ENCODE results near the gene BRCA2. TPM values are rescaled to one million over a fixed set of nuclear protein-coding genes. Genes with fewer than 3 reads are reported as not detected.

The BRCA2 gene
- total RNA-seq, 2 experiments from 2014 or later, result 24.9 to 27.2 TPM

DNA sequence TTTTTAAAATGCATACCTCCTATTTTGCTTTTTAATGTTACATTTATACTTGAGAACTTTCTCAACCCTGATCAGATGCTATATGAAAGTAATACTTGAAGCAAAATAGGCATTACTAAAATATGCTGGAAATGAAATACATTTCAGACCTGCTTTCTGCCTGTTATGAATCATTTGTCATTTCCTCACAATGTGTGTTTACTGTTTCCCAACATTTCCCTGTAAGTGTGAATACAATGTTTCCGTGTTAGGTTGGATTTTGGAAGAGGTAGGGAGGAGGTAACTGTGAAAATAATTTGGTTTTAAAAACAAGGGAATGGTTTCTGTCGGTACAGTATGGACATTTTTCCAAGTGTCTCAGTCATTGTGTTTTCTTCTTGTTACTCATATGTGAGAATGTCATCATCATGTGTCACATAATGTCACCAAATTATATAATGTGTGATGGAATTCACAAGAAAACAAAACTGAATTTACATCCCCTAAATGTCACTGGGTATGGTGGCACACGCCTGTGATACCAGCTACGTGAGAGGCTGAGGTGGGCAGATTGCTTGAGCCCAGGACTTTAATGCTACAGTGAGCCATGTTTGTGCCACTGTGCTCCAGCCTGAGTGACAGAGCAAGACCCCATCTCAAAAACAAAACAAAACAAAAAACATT, 43.2 kb upstream of the BRCA2 start:
- TF ChIP-seq, protein P1, sequence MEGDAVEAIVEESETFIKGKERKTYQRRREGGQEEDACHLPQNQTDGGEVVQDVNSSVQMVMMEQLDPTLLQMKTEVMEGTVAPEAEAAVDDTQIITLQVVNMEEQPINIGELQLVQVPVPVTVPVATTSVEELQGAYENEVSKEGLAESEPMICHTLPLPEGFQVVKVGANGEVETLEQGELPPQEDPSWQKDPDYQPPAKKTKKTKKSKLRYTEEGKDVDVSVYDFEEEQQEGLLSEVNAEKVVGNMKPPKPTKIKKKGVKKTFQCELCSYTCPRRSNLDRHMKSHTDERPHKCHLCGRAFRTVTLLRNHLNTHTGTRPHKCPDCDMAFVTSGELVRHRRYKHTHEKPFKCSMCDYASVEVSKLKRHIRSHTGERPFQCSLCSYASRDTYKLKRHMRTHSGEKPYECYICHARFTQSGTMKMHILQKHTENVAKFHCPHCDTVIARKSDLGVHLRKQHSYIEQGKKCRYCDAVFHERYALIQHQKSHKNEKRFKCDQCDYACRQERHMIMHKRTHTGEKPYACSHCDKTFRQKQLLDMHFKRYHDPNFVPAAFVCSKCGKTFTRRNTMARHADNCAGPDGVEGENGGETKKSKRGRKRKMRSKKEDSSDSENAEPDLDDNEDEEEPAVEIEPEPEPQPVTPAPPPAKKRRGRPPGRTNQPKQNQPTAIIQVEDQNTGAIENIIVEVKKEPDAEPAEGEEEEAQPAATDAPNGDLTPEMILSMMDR (IDR thresholded peaks at IDR 0.05), result no peak

DNA sequence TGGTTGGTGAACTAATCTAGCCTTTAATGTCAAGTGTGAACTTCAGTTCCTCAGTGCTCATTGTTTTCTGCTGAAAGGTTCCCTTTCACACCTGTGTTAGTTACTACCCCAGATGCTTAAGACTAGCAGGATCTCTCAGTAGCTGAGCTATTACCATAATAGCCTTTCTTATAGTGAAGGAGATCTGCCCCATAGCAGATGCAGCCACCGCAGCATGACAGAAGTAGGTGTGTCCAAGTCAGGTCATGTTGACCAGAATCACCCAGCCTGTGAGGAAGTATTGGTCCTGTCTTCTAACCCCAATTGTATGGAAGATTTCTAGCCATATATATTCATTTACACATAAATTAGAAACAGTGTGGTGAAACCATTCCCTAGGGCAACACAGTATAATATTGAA, 37.5 kb upstream of the BRCA2 start:
- Mint-ChIP-seq H3K27me3 (peaks cover 2% of the 10 kb centered on the region), H3K27ac (no peak overlapping the region), H3K4me1 (ENCODE audit: low read depth) (peaks cover 2% of the 10 kb centered on the region), H3K4me3 (no peak overlapping the region), H3K9me3 (no peaks in the 10 kb centered on the region), H3K36me3 (ENCODE audit: low read depth) (no peaks in the 10 kb centered on the region)
- POLR2A ChIA-PET, result interaction anchor here (1.1 kb wide), 1 partner anchor 37 kb away, joined by 4 read pairs; the partner anchor contains the start of genes BRCA2 and ZAR1L
- TF ChIP-seq, protein P1 (IDR thresholded peaks at IDR 0.05), result no peak
- intact Hi-C loops (cut with micrococcal nuclease), result no loop called here
- DNase-seq (no peak), ATAC-seq (no peak)
- CTCF ChIA-PET, result interaction anchor here (2.3 kb wide), 1 partner anchor 10 kb away, joined by 11 read pairs; no protein-coding TSS in a partner anchor

More for the DNA sequence above, 43.2 kb upstream of the BRCA2 start:
- no peak overlapping the region for H3K4me3 Mint-ChIP-seq
- ChIA-PET CTCF (interaction anchor here (1.6 kb wide), 1 partner anchor 24 kb away, joined by 3 read pairs; no protein-coding TSS in a partner anchor), POLR2A (no interaction called here)
- DNase-seq (peak; percentile 5), ATAC-seq (peak; percentile 51)
- peaks cover 5% of the 10 kb centered on the region for H3K4me1 Mint-ChIP-seq (ENCODE audit: low read depth)
- H3K27ac Mint-ChIP-seq, result no peak overlapping the region
- no peaks in the 10 kb centered on the region for H3K36me3 Mint-ChIP-seq (ENCODE audit: low read depth)
- H3K9me3 Mint-ChIP-seq, result no peaks in the 10 kb centered on the region
- H3K27me3 Mint-ChIP-seq, result no peaks in the 10 kb centered on the region
- intact Hi-C loops (cut with micrococcal nuclease), result no loop called here

DNA sequence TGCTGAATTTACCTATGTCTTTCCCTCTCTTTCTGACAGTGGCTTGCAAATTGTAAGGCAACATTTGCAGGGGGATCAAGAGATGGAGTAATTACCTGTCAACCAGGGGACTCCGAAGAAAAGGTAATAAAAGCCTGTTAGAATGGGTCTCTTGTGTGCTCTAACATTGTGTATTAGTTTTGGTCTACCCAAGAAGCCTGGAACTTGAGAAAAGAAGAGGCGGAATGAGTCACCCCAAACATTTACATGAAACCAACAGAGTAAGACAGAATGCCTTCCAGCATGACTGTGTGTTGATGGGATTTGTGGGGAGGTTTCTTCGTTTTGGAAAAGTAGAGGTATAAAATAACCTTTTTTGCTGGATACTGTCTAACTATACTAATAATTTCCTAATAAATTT, 36.9 kb upstream of the BRCA2 start:
- TF ChIP-seq, protein P1 (IDR thresholded peaks at IDR 0.05), result no peak
- no peak for DNase-seq
- H3K36me3 Mint-ChIP-seq (ENCODE audit: low read depth), result no peaks in the 10 kb centered on the region
- H3K4me1 Mint-ChIP-seq (ENCODE audit: low read depth), result peaks cover 2% of the 10 kb centered on the region
- ChIA-PET POLR2A (no interaction called here), CTCF (interaction anchor here (2.3 kb wide), 1 partner anchor 11 kb away, joined by 11 read pairs; no protein-coding TSS in a partner anchor)
- intact Hi-C loops (cut with micrococcal nuclease), result no loop called here
- peak; percentile 58 for ATAC-seq
- H3K4me3 Mint-ChIP-seq, result no peak overlapping the region
- H3K27me3 Mint-ChIP-seq, result peaks cover 2% of the 10 kb centered on the region
- no peak overlapping the region for H3K27ac Mint-ChIP-seq
- H3K9me3 Mint-ChIP-seq, result no peaks in the 10 kb centered on the region

DNA sequence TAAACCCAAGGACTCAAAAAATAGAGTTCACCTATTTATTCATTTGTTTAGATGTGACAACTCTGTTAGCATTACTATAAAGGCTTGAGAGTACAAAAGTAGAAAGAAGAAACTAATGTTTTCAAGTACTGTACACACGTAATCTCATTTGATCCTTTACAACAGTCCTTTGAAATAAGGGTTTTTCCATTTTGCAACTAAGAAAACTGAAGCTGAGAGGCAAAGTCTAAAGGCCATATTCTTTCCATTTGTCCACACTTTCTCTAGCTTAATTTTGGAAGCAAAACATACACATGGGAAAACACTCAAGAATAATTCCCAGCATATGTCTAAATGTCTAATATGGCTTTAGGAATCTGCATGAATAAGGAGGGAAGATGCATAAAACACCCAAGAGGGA, 34.2 kb upstream of the BRCA2 start:
- Mint-ChIP-seq H3K9me3 (no peaks in the 10 kb centered on the region), H3K27ac (no peak overlapping the region), H3K36me3 (ENCODE audit: low read depth) (no peaks in the 10 kb centered on the region), H3K4me1 (ENCODE audit: low read depth) (peaks cover 2% of the 10 kb centered on the region), H3K4me3 (no peak overlapping the region), H3K27me3 (peaks cover 2% of the 10 kb centered on the region)
- ATAC-seq (no peak), DNase-seq (no peak)
- ChIA-PET POLR2A (interaction anchor here (3.0 kb wide), 1 partner anchor 12 kb away, joined by 7 read pairs; no protein-coding TSS in a partner anchor), CTCF (interaction anchor here (2.0 kb wide), 1 partner anchor 13 kb away, joined by 7 read pairs; no protein-coding TSS in a partner anchor)
- intact Hi-C loops (cut with micrococcal nuclease), result no loop called here
- TF ChIP-seq, protein P1 (IDR thresholded peaks at IDR 0.05), result no peak

DNA sequence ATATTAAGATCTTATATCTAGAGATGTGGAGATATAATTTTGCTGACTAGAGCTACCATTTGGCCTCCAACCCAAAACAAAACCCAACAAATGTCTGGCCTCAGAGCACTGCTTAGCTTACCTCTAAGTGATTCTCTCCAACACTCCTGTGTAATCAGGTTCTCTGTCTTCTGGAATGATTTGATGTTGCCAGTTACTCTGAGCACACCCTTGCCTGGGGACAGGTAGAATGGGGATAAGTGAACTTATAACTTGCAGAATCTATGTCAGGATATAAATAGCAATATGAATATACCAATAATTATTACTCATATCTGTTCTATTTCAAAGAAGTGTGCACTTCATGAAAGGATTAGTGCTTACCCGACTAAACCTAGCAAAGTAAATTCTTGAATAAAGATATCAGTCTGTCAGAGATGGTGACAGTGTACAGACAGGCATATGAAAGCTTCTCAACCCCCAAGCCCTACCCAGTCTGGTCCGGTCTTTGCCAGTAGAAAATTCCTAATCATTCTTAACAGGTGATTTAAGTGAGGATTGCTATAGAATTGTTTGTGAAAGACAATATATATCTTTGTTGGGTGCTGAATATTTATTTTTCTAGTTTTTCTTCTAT, 33.1 kb upstream of the BRCA2 start:
- Mint-ChIP-seq H3K9me3 (no peaks in the 10 kb centered on the region), H3K4me3 (no peak overlapping the region), H3K36me3 (ENCODE audit: low read depth) (no peaks in the 10 kb centered on the region), H3K27me3 (peaks cover 2% of the 10 kb centered on the region), H3K27ac (no peak overlapping the region), H3K4me1 (ENCODE audit: low read depth) (peaks cover 2% of the 10 kb centered on the region)
- DNase-seq (no peak), ATAC-seq (no peak)
- POLR2A ChIA-PET, result interaction anchor here (3.0 kb wide), 1 partner anchor 13 kb away, joined by 7 read pairs; no protein-coding TSS in a partner anchor
- CTCF ChIA-PET, result interaction anchor here (0.9 to 1.1 kb wide), 2 partner anchors 14 kb away, joined by 3 to 4 read pairs; no protein-coding TSS in a partner anchor
- intact Hi-C loops (cut with micrococcal nuclease), result no loop called here
- TF ChIP-seq, protein P1 (IDR thresholded peaks at IDR 0.05), result no peak

All from activated CD8-positive, alpha-beta T cell treated with anti-CD3 and anti-CD28 coated beads for 36 hours (primary cell).